Cardiac fibroblast (primary cell): ENCODE measurements around the gene ASAH2B.
"Not testable (repeated sequence)": the region's sequence is repeated elsewhere in the genome, so short reads cannot be mapped to it uniquely, and the experiment has no call there.

ENCODE experiments used
- DNase-seq, 2 donors: peaks; one replicate each; pipeline versions ENCODE4 v3.0.0 to v3.0.0-alpha.2; 2010; ENCODE audit warnings: low read depth in 2 of 2
- H3K4me3 ChIP-seq, 2 donors: replicated peaks in 1 of 2; 1 replicate in 1 of 2; 2 replicates in 1 of 2; pipeline ENCODE4 v1.5.1; 2011; ENCODE audit warnings: low read depth in 2 of 2, low read length in 2 of 2, mild to moderate bottlenecking in 2 of 2, moderate library complexity in 1 of 2
- TF ChIP-seq, protein P1 (sequence below): IDR thresholded peaks from one replicate; pipeline ENCODE4 v1.5.1; 2011; ENCODE audit warnings: low read depth, mild to moderate bottlenecking, low read length, inconsistent platforms

Gene ASAH2B

DNA sequence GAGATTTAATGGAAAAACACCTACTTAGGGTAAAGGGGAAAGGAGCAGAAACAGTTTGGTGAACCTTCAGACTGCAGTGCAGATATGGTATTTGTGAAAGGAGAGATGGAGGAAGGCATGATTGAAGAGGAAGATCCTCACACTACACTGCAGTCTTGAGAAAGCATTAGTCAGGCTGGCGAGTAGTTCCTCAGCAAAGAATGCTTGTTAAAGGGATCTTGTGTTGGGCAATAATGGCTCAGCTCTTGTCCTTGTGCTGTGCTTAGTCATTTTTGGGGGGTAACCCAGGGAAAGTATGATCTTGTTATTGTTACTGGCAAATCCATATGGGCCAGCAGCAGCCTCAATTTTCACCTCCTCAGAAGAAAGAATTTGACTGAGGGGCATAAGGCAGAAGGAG lies 40.3 kb downstream of the ASAH2B start:
- DNase-seq: peak; percentile 35 to 78
- H3K4me3 ChIP-seq: not testable (repeated sequence)

DNA sequence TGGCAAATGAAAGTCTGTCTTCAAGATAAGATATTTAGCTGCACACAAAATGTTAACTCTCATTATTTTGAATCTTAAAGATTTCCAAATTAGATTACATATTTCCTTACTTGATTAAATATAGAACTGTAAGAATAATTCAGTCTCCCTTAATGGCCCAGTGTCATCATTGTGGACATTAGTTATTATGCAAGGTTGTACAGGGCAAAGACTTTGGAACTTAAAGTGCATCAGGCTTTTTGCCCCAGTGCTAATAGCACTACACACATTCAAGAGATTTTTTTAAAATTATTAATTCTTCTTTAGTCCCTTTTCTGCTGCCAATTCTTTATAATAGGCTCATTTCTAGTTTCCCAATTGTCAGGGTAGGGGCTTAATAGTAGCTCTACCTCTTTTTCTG lies 42.3 kb downstream of the ASAH2B start:
- DNase-seq, H3K4me3 ChIP-seq: not testable (repeated sequence)

DNA sequence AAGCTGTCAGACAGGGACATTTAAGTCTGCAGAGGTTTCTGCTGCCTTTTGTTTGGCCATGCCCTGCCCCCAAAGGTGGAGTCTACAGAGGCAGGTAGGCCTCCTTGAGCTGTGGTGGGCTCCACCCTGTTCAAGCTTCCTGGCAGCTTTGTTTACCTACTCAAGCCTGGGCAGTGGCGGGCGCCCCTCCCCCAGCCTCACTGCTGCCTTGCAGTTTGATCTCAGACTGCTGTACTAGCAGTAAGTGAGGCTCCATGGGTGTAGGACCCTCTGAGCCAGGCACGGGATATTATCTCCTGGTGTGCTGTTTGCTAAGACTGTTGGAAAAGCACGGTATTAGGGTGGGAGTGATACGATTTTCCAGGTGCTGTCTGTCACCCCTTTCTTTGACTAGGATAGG lies 48.2 kb downstream of the ASAH2B start:
- DNase-seq, H3K4me3 ChIP-seq: not testable (repeated sequence)

DNA sequence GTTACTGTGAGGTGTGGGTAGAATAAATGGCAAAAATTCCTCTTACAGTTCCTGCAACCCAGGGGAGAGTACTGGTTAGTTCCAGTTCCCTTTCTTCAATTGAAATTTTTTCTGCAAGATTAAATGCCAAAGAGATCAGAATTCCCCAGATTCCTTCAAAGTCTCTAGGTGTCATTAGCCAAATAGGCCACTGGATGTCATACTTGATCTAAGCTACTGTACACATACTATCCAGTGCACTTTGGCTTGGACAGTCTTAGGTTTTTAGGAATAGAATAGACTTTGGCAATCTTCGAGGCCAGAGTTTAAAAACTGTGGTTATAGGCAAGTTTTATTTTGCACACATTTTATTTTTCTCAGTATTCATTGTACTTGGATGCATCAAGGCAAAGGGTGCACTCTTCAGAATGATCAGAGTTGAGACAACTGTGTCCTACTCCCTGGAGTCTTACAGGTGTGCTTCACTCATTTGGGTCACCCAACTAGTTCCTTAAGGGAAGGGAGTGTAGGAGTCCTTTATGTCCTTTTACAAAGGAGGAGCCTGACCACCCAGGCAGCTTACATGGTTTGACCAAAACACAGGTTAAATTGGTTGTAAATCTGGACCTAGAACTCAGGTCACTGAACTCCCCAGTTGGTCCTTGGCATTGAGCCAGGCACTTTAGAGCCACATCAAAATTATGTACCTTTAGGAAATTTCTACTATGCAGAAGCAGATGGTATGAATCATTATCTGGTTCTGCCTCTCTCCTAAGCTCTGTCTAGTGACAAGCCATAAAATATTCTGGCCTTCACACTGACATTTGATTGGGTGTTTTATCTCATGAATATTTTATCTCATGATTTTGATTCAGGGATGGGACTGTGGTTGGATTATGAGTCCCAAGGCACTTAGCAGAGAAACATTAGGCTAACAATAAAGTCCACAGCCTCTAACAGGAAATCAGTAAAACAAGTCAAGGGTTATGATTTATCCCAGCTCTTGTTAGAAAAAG lies 49.5 kb downstream of the ASAH2B start:
- DNase-seq: peak; percentile 67 to 69
- no peak overlapping the region for H3K4me3 ChIP-seq
- TF ChIP-seq, protein P1, sequence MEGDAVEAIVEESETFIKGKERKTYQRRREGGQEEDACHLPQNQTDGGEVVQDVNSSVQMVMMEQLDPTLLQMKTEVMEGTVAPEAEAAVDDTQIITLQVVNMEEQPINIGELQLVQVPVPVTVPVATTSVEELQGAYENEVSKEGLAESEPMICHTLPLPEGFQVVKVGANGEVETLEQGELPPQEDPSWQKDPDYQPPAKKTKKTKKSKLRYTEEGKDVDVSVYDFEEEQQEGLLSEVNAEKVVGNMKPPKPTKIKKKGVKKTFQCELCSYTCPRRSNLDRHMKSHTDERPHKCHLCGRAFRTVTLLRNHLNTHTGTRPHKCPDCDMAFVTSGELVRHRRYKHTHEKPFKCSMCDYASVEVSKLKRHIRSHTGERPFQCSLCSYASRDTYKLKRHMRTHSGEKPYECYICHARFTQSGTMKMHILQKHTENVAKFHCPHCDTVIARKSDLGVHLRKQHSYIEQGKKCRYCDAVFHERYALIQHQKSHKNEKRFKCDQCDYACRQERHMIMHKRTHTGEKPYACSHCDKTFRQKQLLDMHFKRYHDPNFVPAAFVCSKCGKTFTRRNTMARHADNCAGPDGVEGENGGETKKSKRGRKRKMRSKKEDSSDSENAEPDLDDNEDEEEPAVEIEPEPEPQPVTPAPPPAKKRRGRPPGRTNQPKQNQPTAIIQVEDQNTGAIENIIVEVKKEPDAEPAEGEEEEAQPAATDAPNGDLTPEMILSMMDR: peak; percentile 58

DNA sequence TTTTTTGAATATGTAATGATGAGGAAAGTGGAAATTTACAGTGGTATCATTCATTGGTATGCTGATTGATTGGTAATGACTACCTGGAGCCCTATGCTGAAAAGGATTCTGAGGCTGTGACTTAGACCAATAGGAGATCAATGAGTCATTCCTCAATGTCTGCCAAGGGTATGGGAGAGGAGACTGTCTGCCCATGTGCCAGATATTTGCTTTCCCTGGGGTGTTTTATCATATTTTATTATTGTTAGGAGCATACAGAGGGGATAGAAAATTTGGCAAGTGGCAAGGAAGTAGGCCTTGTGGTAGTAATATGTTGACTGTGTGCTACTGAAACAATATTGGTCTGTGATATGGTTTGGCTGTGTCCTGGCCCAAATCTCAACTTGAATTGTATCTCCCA lies 54.8 kb downstream of the ASAH2B start:
- no peak for DNase-seq
- H3K4me3 ChIP-seq: no peak overlapping the region
- TF ChIP-seq, protein P1: no peak

DNA sequence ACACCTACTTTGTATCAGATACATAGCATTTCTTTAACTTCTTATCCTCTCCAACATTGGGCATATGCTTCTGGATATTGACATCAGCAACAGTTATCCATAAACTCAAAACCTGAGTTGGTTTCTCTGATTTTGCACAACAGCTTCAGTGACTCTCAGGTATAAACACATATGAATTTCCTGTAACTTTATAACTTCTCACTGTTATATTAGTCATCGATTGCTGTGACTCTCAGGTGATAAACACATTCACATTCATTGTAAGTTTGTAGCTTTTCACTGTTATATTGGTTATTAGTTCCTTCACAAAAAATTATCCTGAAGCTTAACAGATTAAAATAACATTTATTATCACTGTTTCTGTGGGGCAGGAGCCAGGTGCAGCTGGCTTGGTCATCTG lies 57.0 kb downstream of the ASAH2B start:
- no peak for DNase-seq
- TF ChIP-seq, protein P1: no peak
- no peak overlapping the region for H3K4me3 ChIP-seq

- DNase-seq: no peak
Observed at GRCh38 chr10:50798297-50798696, 58.6 kb downstream of the ASAH2B start.

GRCh38 chr10:50799595-50799994 lies 59.9 kb downstream of the ASAH2B start:
- no peak overlapping the region for H3K4me3 ChIP-seq
- DNase-seq: no peak
- TF ChIP-seq, protein P1: no peak

More at GRCh38 chr10:50798297-50798696, 58.6 kb downstream of the ASAH2B start:
- TF ChIP-seq, protein P1: no peak
- no peak overlapping the region for H3K4me3 ChIP-seq
